Measurements from ENCODE around the gene GPSM1.

- TF ChIP-seq CTCF (conservative IDR thresholded peaks at IDR 0.05; ENCODE audit: low read length) (no peak), EZH2phosphoT487 (IDR thresholded peaks at IDR 0.05; ENCODE audit: borderline replicate concordance) (no peak)
These were observed 25.7 kb downstream of the GPSM1 start for GRCh38 chr9:136353088-136353487.
